Stimulated activated CD4-positive, alpha-beta T cell treated with anti-CD3 and anti-CD28 coated beads, Interleukin-4, amount 100 ng/mL, for 4 hours (primary cell): Measurements from ENCODE around the gene RNF217.
"Not testable (repeated sequence)": the region's sequence is repeated elsewhere in the genome, so short reads cannot be mapped to it uniquely, and the experiment has no call there.

Source experiments
- DNase-seq, 2 experiments: peaks; one replicate each; pipeline ENCODE4 v3.0.0-alpha.2; 2020

Gene RNF217

DNA sequence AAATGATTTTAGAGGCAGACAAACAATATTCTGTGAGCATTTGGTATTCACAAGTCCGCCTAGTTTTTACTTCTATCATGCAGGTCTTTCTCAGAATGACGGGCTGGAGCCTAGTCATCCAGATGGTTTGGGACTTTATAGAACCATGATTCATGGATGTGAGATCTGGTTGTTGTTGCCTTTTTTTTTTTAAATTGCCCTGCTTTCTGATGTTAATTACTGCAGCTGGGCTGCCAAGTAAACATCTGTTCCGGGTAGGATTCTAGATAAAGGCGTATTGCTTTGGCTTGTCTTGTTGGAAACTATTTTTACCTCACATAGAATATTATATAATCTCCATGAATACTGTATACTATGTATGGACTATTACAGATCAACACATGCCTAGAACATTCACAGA, 58.1 kb downstream of the RNF217 start:
- DNase-seq, result no peak

DNA sequence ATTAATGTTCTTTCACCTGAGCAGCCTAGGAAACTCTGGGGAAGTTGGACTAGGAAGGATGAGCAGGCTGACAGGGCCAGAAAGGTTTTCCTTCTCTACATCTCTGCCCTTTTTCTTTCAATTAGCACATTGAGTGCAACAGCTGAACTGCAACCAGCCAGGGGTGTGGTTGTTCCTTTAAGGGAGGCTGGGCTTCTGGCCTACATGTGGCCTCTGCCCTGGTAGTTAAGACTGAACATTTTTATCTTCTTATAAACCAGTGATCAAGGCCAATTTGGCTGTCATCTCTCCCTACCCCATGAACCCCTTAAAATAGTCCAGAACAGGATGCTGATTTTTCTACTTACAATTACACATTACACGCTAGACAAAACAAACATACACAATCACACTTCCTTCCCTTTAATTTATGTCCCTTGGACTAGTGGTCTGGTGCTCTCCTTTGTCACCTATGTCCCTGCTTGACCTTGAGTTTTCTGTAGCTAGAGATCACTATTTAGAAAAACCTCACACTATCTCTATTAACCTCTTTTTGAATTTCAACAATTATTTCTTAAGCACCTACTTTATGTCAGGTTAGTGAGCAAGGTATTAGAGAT, 60.3 kb downstream of the RNF217 start:
- DNase-seq, result no peak

DNA sequence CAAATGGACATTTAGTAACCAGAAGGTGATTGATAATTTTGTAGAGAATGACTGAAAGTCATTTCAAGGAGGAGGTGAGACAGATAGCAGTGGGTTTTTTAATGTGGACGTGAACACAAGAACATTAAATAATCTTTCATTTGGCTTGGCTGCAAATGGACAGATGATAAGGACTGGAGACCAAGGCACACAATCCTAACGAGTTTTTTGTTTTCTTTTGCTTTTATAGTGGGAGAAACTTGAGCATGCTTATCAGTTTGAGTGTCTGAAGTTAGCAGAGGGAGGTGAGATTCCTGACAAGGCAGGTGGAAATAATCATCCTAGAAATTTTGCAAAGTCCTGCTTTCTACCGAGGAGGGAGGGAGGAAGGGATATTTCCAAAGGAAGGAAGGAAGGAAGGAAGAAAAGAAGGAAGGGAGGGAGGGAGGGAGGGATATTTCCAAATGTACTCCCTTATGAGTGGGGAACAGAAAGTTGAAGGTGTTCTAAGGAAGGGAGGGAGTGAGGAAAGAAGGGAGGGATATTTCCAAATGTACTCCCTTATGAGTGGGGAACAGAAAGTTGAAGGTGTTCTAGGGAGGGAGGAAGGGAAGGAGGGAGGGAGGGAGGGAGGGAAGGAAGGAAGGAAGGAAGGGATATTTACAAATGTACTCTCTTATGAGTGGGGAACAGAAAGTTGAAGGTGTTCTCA, 63.1 kb downstream of the RNF217 start:
- DNase-seq, result no peak

DNA sequence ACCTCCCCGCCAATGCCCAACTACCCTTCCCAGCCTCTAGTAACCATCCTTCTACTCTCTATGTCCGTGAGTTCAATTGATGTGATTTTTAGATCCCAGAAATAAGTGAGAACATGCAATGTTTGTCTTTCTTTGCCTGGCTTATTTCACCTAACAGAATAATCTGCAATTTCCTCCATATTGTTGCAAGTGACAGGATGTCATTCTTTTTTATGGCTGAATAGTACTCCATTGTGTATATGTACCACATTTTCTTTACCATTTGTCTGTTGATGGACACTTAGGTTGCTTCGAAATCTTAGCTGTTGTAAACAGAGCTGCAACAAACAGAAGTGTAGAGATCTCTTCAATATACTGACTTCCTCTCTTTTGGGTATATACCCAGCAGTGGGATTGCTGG, 65.0 kb downstream of the RNF217 start:
- DNase-seq, result no peak

GRCh38 chr6:125030969-125031368, 68.7 kb downstream of the RNF217 start:
- DNase-seq, result no peak

- DNase-seq, result no peak
These were observed 69.1 kb downstream of the RNF217 start for GRCh38 chr6:125031385-125031784.

DNA sequence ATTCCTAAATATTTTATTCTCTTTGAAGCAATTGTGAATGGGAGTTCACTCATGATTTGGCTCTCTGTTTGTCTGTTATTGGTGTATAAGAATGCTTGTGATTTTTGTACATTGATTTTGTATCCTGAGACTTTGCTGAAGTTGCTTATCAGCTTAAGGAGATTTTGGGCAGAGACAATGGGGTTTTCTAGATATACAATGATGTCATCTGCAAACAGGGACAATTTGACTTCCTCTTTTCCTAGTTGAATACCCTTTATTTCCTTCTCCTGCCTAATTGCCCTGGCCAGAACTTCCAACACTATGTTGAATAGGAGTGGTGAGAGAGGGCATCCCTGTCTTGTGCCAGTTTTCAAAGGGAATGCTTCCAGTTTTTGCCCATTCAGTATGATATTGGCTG, 72.7 kb downstream of the RNF217 start:
- not testable (repeated sequence) for DNase-seq

GRCh38 chr6:125036486-125036885, 74.2 kb downstream of the RNF217 start:
- not testable (repeated sequence) for DNase-seq

GRCh38 chr6:125037827-125038226, 75.6 kb downstream of the RNF217 start:
- DNase-seq, result no peak

GRCh38 chr6:125038925-125039324, 76.7 kb downstream of the RNF217 start:
- no peak for DNase-seq

DNA sequence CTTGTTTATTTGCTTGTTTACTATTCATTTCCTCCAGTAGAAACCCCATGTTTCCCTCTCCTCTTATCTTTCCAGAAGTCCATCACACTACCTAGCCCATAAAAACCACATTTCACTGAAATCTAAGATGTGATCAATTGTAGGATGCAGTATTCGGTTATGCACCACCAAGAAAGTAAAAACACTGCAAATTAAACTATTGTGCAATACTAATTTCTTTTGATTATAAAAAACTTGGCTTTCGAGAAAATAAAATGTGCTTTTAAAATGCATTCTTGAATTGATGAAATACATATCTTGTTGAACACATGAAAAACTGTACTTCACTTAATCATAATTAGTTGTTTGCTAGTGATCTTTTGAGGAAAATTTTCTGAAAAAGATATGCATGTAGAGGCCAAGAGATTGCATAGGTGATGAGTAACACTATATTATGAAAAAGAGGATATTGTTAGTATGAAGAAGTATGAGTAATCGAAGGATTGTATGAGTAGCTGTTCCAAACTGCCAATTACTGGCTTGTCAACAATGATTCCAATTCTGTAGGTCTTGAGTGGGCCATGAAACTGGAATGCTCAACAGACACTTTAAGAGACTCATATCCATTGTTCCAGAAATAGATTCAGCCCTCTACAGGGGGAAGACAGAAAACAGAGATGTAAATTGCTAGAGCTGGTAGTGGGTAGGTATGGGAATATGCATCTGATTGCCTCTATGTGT, 79.7 kb downstream of the RNF217 start:
- no peak for DNase-seq

DNA sequence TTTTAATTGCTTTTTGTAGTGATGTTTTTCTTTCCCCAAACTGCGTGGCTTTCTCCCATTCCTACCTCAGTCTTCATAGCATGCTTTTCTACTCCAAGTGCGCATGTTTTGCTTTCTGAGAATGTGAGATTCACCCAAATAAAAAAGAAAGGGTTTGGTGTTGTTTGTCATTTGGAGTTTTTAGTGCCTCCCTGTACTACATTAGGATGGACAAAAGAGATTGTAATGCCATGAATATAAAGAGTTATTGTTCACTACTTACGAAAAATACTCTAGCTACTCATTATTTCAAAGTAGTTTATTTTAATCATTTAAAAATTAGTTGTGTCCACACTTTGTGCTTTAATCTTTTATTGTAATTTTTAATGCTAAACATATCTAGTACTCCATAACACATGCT, 81.8 kb downstream of the RNF217 start:
- DNase-seq, result no peak

DNA sequence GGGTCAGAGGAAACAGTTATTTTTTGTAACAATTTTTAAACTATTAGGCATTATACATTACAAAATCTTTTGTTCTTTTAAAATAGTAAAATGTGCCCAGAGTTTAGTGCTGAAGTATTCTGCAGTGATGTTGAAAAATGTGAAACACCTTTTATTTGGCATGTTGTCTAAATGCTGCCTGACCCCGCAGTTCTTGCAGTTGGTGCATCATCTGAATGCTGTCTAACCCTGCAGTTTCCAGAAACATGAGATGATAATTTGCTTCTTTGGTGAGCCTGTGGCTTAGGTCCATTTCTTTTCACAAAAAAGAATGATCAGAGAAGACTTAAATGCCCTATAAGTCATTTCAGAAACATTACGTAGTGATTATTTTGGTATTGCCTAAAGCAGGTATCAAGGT, 82.4 kb downstream of the RNF217 start:
- no peak for DNase-seq

DNA sequence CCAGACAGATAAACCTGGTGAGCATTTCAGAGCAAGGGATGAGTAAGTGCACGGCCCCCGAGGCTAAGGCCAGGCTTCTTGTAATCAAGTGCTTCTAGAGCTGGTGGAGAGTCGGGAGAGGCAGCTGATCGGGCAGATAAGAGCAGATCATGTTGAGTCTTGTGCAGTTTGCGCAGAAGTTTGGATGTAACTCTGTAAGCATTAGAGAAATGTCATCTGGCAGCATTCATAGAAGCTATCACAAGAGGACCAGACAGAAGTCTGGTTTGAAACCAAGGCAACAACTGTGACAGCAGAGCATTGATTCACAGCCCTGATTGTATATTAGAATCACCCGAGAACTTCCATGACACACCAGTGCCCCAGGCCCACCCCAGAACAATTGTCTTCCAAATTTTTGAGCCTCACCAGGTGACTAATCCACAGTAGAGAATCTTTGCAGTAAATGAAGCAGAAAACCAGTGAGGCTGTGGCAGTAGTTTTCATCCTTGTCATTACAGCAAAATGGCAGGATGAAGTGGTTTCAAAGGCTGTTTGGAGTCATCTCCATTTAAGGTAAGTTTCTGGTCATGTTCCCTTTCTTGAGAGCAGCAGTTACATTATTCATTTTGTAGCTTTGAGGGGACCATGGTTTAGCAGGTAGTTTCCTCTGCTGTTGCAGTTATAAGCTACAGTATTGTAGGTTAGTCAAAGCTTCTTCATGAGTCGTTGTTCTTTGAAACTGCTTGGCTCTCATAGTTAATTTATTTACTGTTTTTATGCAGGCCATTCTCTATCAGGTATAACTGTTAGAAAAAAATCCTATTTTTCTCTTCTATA, 84.1 kb downstream of the RNF217 start:
- DNase-seq, result no peak

- DNase-seq, result no peak
These were observed 86.0 kb downstream of the RNF217 start for GRCh38 chr6:125048274-125048673.

GRCh38 chr6:125050663-125051318, 88.6 kb downstream of the RNF217 start:
- no peak for DNase-seq

DNA sequence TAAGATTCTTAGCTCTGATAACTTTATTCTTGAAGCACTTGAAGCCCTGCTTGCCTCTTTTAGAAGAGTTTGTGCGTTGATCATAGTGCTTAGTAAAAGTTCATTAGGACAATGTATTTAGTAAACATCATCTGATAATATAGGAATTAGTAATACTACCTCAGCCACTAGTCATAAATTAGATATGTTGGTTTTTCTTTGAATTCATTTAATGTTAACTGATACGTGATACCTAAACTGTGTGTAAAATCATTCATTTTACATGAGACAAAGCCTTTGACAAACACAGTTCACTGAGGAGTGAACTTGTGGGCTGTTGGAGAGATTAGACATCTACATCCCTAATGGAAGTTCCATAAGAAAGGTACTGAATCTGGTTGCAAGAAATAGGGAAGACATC, 91.6 kb downstream of the RNF217 start:
- no peak for DNase-seq

DNA sequence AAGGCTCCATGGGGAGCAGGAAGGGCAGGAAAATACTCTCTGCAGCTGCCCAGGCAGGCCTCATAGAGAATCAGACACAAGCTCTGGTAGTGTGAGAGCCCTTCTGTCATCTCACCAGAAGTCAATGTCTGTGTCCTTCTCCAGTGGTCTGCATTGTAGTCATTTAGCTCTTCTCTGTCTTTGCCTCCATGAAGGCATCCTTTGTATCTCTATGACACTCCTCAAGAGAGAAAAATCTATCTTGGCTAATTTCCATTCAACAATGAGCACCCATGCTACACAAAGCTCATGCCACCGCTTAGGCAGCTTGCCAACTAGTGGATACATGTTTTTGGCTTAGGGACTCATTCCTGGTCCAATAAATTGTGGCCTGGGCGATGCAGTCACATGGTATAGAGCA, 92.1 kb downstream of the RNF217 start:
- DNase-seq, result no peak

GRCh38 chr6:125057392-125058246, 95.4 kb downstream of the RNF217 start:
- DNase-seq, result no peak

DNA sequence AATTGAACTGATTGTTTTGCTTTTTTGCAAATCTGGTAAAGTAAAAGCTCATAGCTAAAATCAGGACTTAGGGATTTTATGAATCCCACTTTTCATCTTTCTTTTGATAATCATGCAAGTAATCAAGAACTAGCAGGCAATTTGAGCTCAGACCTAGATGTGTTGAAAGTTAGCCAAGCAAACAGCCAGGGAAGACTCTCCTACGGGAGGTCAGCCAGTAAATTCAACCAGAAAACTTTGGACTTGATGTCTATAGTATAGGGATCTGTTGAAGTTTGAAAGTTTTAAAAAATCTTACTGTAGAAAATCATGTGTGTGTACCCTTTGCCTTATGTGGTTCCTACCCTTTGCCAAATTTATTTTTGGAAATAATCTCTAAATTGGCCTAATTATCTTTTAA, 96.3 kb downstream of the RNF217 start:
- DNase-seq, result no peak

DNA sequence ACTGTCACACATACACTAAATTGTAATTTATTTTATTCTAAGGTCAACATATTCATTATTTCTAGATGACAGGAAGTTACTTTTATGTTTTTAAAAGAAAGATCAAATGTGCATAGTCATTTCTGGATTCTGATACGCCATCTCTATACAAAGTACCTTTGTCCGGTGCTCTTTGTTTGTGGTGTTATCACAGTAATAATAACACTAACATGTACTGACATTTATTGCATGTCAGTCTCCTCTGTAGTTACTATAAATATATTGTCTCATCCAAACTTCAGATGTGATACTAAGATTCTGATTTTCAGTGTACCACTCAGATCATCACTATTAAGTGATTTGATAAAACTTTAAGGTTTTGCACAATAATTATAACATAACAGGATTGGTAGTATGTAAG, 101.1 kb downstream of the RNF217 start:
- no peak for DNase-seq

DNA sequence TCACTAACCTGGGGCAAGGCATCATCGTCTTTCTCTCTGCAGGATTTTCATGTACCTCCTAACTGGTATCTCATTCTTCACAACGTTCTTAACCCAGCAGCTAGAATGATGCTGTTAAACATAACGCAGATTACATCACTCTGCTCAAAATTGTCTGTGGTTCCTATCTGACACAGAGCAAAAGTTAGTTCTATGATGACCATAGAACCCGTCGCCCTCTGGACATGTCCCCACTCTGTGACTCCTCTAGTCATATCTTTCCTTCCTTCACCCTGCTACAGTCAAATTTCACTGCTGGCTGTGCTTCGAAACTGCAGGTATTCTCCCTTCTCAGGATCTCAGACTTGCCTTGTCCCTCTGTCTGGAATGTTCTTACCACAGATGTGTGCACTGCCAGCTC, 103.9 kb downstream of the RNF217 start:
- no peak for DNase-seq
